H1 (cell line): ENCODE data around the gene CLCN3. TPM values are rescaled to one million over a fixed set of nuclear protein-coding genes. Genes with fewer than 3 reads are reported as not detected.

Experiments
- ATF2 ChIP-seq: IDR thresholded peaks from 2 replicates; pipeline ENCODE4 v1.6.1; 2012; ENCODE audit warnings: low read length, inconsistent platforms
- CHD2 ChIP-seq: IDR thresholded peaks from 2 replicates; pipeline ENCODE4 v1.6.1; 2012; ENCODE audit warnings: low read length, improper control_type of control experiment
- JUN ChIP-seq: IDR thresholded peaks from 2 replicates; pipeline ENCODE4 v1.6.1; 2011; ENCODE audit warnings: low read depth, mild to moderate bottlenecking, improper control_type of control experiment, low read length
- MAX ChIP-seq: IDR thresholded peaks from 2 replicates; pipeline ENCODE4 v1.6.1; 2012; ENCODE audit warnings: inconsistent platforms
- POLR2AphosphoS5 ChIP-seq: IDR thresholded peaks from 2 replicates; pipeline ENCODE4 v1.6.1; 2011; ENCODE audit warnings: low read depth, low read length
- SRF ChIP-seq: IDR thresholded peaks from 2 replicates; pipeline ENCODE4 v1.6.1; 2011; ENCODE audit warnings: mild to moderate bottlenecking, low read depth, low read length, moderate library complexity
- SUZ12 ChIP-seq: fragments of 200-600 bp; sonication (generic); IDR thresholded peaks from 2 replicates; pipeline ENCODE4 v1.6.1; 2012; ENCODE audit warnings: mild to moderate bottlenecking, inconsistent platforms, low read length, moderate library complexity, mixed read lengths
- TCF12 ChIP-seq: IDR thresholded peaks from 2 replicates; pipeline ENCODE4 v1.6.1; 2011; ENCODE audit warnings: low read depth, mild to moderate bottlenecking, low read length
- TEAD4 ChIP-seq: IDR thresholded peaks from 2 replicates; pipeline ENCODE4 v1.6.1; 2012; ENCODE audit warnings: low read depth, low read length, inconsistent platforms, mixed read lengths
- polyA plus RNA-seq, 7 experiments: library from polyadenylated mRNA; depleted of rRNA in 3 of 7; stranded (reverse) in 5 of 7; unstranded in 2 of 7; fragments of >200 nt in 5 of 7; fragments of 200-250 nt in 2 of 7; gene quantifications; 1 replicate in 5 of 7; 2 replicates in 1 of 7; 4 replicates in 1 of 7; pipeline versions ENCODE4 v1.2.1 to v1.2.3, GENCODE V29; 2011 to 2013; ENCODE audit warnings: missing spikeins in 2 of 7, mixed read lengths in 2 of 7
- total RNA-seq: library from RNA; stranded (reverse); fragmentation: NEBNext Ultra II Directional; extraction: Animal tissue kit (Norgen Biotek cat#: 25700); gene quantifications from 2 replicates; pipeline ENCODE4 v1.2.1, GENCODE V29; 2021

CLCN3 gene
- total and polyA plus RNA-seq, 2 of the 8 experiments (the other 6 are each of a cell fraction or from before 2014, with no cell fraction given) = 8.8 to 32.8 TPM

- TF ChIP-seq JUN = 0 out of 2 replicates have a peak, but pooled peaks have one; percentile 26
- TF ChIP-seq MAX = peak; percentile 36; the same call in 1 of the 2 replicates
- no peak for TF ChIP-seq SRF
- peak; percentile 93 for TF ChIP-seq ATF2
- 0 out of 2 replicates have a peak, but pooled peaks have one; percentile 29 for TF ChIP-seq POLR2AphosphoS5
- no peak for TF ChIP-seq CHD2
- peak; percentile 41; the same call in 1 of the 2 replicates for TF ChIP-seq TEAD4
- TF ChIP-seq TCF12 = no peak
- TF ChIP-seq SUZ12 = no peak
These were observed 39.6 kb downstream of the CLCN3 start (continued) for GRCh38 chr4:169659716-169660670.
